GM21786 (cell line): ENCODE results near the gene LZTS3.
"Not testable (repeated sequence)": the region's sequence is repeated elsewhere in the genome, so short reads cannot be mapped to it uniquely, and the experiment has no call there.

Experiments used
- ATAC-seq: cut with Tn5 transposase; IDR thresholded peaks from one replicate; pipeline ENCODE4 v1.9.1; 2021; ENCODE audit not compliant: unreplicated experiment

LZTS3 gene

DNA sequence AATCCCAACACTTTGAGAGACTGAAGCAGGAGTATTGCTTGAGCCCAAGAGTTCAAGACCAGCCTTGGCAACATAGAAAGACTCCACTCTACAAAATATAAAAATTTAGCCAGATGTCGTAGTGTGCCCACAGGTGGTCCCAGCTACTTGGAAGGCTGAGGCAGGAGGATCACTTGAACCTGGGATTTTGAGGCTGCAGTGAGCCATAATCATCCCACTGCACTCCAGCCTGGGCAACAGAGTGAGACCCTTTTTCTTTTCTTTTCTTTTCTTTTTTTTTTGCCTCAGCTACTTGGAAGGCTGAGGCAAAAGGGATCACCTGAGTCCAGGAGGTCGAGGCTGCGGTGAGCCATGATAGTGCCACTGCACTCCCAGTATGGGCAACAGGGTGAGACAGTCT, 31.6 kb downstream of the LZTS3 start:
- ATAC-seq = no peak

DNA sequence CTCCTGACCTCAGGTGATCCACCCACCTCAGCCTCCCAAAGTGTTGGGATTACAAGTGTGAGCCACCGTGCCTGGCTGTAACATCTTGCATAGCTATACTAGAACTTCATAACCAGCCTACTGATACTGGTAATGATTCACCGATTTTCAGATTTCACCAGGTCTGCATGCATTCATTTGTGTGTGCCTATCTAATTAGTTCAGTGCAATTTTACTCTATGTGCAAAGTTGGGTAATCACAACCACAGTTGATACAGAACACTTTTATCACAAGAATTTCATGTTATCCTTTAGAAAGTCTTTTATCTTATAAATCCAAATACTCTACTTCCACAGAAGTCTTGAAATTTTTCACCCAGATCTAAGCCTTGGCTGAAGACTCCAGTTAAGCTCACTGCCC, 35.9 kb downstream of the LZTS3 start:
- no peak for ATAC-seq

DNA sequence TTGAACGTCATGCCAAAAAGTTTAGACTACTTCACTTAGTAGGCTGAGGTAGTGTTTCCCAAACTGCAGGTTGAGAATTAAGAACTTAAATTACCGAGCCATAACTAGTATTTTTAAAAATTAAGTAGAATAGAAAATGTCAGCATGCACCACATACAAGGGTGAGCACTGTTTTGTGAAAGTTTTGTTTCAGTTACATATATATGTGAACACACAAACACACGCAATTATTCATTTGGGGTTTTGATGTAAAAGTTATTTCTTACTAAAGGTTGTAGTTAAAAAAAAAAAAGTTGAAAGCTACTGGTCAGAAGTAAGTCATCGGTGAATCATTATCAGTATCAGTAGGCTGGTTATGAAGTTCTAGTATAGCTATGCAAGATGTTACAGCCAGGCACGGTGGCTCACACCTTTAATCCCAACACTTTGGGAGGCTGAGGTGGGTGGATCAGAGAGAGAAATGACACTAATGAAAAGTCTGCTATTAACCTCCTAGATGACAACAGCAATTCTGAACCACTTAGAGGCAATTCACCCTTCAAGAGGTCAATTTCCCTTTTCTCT, 37.8 kb downstream of the LZTS3 start:
- ATAC-seq = no peak

DNA sequence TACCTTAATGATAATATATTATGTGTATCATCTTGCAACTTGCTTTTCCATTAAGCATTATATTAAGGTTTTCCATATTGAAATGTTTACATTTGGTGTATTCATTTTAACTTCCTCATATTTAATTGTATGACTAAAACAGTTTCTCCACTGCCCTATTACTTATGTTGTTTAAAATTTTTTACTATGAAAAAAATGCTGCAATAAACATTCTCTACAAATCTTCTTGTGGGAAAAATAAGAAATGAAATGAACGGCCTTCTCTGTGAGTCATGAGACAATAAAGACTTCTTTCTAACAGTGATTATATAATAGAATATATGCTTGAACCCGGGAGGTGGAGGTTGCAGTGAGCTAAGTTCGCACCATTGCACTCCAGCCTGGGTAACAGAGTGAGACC, 39.2 kb downstream of the LZTS3 start:
- ATAC-seq = no peak

DNA sequence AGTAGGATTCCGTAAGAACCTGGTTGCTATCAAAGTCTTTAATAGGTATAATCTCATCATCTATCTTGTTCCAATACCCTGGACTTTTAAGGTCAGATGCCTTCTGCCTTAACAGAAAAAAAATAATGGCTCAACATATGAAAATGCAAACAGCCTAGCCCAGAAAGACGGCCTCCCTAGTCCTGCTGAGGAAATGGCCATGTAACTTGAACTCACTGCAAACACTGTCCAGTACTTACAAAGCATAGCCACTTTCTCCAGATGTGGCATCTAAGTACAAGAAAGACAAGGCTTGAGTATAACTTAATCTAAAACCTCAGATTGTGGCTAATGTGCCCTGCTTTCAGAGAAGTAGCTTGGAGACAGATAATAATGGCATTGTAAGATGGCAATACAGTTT, 40.2 kb downstream of the LZTS3 start:
- ATAC-seq = no peak

DNA sequence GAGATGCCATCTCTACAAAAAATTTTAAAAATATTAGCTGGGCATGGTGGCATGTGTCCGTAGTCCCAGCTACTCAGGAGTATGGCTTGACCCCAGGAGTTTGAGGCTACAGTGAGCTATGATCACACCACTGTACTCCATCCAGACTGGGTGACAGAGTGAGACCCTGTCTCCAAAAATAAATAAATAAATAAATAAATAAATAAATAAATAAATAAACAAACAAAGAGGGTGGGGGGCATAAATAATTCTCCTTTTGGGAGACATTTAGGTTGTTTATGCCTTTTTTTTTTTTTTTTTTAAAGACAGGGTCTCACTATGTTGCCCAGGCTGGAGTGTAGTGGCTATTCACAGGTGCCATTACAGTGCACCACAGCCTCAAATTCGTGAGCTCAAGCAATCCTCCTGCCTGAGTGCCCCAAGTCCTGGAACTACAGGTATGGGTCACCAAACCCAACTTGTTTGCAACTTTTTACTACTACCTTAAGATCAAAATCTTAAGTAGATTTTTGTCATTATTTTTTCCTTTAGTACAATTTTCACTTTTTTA, 43.2 kb downstream of the LZTS3 start:
- no peak for ATAC-seq

DNA sequence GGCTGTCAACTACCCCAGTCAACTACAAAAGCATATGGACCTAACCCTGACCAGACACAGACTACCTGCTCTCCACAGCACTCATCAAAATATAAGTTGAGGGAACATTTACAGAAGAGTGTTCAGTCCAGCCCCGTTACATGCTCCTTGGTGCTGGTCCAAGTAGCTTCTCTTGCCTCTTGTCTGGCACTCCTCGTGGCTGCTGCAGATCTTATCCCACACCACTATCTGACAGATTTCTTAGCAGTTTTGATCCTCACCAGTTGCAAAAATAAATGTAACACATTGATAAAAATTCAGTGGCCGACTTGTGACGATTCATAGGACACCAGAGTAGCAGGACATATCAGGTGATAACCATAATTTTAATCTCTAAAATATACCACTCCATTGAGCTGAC, 44.3 kb downstream of the LZTS3 start:
- no peak for ATAC-seq

DNA sequence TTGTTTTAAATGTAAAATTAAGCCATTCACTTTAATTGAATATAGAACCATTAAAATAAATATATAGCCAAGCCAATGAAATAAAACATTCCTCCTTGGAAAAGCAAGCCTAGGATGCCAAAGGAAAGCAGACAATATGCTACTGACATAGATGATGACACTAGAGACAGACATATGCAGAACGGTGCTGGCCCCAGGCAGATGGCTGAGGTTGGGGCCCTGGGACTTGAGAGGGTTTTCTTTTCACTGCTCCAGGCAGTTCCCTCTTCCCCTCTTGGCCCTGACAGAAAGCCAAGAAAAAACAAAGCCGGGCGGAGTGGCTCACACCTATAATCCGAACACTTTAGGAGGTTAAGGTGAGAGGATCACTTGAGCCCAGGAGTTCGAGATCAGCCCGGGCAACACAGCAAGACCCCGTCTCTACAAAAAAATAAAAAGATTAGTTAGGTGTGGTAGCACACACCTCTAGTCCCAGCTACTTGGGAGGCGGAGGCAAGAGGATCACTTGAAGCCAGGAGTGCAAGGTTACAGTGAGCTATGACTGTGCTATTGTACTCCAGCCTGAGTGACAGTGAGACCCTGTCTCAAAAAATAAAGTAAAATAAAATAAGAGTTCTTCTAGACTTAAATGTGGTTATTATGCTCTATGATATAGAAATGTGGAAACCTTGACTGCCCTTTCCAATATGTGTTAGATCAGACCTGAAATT, 44.9 kb downstream of the LZTS3 start:
- no peak for ATAC-seq

DNA sequence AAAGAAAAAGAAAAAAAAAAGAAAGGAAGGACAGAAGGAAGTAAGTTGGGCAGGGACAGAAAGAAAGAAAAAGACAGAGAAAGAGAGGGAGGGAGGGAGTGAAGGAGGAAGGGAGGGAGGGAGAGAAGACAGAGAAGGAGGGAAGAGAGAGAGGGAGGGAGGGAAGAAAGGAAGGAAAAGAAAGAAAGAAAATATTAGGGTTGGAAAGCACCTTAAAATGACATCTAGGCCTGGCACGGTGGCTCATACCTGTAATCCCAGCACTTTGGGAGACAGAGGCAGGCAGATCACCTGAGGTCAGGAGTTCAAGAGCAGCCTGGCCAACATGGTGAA, 46.9 kb downstream of the LZTS3 start:
- no peak for ATAC-seq

DNA sequence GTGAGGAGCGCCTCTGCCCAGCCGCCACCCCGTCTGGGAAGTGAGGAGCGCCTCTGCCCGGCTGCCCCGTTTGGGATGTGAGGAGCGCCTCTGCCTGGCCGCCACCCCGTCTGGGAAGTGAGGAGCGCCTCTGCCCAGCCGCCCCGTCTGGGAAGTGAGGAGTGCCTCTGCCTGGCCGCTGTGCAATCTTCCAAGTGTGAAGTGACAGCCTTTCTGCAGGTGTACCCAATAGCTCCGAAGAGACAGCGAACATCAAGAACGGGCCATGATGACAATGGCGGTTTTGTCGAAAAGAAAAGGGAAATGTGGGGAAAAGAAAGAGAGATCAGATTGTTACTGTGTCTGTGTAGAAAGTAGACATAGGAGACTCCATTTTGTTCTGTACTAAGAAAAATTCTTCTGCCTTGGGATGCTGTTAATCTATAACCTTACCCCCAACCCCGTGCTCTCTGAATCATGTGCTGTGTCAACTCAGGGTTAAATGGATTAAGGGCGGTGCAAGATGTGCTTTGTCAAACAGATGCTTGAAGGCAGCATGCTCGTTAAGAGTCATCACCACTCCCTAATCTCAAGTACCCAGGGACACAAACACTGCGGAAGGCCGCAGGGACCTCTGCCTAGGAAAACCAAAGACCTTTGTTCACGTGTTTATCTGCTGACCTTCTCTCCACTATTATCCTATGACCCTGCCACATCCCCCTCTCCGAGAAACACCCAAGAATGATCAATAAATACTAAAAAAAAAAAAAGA, 47.4 kb downstream of the LZTS3 start:
- not testable (repeated sequence) for ATAC-seq

DNA sequence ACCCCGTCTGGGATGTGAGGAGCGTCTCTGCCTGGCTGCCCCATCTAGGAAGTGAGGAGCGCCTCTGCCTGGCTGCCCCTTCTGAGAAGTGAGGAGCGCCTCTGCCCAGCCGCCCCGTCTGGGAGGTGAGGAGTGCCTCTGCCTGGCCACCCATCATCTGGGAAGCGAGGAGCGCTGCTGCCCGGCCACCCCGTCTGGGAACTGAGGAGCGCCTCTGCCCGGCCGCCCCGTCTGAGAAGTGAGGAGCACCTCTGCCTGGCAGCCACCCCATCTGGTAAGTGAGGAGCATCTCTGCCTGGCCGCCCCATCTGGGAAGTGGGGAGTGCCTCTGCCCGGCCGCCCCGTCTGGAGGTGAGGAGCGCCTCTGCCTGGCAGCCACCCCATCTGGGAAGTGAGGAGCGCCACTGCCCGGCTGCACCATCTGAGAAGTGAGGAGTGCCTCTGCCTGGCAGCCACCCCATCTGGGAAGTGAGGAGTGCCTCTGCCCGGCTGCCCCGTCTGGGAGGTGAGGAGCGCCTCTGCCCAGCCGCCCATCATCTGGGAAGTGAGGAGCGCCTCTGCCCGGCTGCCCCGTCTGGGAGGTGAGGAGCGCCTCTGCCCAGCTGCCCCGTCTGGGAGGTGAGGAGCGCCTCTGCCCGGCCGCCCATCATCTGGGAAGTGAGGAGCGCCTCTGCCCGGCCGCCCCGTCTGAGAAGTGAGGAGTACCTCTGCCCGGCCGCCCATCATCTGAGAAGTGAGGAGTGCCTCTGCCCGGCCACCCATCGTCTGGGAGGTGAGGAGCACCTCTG, 48.4 kb downstream of the LZTS3 start:
- not testable (repeated sequence) for ATAC-seq

DNA sequence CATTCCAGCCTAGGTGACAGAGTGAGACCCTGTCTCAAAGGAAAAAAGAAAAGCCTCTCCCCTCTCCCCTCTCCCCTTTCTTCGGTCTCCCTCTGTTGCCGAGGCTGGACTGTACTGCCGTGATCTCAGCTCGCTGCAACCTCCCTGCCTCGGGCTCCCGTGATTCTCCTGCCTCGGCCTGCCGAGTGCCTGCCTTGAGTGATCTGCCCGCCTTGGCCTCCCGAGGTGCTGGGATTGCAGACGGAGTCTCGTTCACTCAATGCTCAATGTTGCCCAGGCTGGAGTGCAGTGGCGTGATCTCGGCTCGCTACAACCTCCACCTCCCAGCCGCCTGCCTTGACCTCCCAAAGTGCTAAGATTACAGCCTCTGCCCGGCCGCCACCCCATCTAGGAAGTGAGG, 49.2 kb downstream of the LZTS3 start:
- ATAC-seq = not testable (repeated sequence)

DNA sequence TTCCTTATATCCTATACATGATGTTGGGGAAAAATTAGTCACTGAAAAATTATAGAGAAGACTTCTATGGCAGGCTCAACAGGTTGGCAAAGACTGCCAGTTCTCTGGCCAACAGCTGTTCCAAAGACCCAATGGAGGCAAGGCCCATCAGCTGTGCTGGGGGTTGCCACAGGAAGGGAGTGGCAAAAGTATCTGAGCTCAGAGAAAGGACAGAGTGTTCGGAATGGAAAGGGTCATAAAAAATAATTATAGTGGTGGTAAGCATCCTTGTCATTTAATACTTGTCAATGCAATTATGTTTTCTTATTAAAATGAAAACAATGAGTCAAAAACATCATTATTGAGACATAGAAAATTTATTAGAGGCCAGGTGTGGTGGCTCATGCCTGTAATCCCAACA, 49.8 kb downstream of the LZTS3 start:
- ATAC-seq = no peak

DNA sequence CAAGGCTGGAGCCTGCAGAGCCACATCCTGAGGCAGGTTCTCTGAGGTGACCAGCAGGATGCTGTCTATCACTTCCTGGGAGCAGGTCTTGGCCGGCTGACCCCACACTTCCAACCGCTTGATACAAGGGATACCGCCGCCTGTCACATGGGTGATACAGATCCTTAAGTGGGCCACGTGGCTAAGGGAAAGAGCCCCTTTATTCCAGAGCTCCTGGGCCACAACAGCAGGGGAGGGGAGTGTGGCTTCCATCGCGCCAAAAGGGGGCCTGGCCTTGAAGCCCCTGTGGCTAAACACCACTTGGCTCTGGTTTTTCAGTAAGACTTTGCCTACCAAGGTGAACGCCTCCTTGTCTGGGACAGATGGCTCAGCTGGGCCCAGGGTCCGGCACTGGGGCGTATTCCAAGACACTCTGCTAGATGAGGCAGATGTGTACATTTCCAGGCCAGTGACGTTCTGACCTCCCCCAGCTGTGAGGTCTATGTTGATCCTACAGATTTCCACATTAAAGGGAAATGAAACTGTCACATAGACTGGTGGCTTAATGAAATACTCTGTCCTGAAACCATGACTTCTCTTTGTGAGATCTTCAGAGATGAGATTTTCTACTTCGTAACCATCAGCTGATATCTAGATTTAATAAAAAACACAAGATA, 51.3 kb downstream of the LZTS3 start:
- no peak for ATAC-seq

DNA sequence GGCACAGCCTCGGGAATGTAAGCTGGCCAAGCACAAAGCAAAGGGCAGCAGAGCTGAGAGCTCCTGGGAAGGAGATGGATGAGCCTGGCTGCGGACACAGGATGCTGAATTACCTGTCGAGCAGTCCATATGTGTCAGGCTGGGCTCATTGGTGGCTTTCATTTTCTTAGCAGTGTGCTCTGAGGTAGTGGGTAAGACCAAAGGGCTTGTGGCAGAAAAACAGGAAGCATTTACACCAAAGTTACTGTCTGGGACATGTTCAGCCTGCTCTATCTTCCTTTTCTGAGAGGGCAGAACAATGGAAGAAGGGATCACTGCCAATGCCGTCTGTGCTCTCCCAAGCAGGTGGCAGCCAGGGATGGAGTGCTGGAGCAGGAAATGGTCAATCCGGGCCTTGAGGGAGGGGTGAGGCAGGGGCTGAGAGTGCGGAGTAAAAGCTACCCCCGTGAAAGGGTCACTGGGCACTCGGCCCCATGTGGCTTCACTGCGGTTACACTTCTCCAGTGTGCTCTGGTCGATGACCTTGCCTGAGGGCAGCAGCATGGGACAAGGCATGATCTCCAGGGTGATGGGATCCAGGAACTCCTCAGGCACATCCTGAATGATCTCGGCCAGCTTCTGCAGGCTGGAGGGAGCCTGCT, 52.0 kb downstream of the LZTS3 start:
- no peak for ATAC-seq

DNA sequence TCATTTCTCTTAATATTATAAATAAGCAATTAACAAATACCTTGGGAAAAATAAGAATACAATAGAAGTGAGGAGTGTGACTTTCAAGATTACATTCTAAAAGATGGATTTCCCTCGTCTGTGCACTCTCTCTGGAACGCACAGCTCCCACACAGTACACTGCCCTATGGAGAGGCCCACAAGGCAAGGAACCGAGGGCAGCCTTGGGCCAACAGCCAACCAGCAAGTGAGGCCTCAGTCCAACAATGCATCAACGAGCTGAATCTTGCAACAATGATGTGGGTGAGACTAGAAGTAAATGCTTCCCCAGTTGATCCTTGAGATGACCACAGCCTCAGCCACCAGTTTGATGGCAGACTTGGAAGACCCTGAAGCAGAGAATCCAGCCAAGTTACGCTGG, 54.3 kb downstream of the LZTS3 start:
- ATAC-seq = no peak

DNA sequence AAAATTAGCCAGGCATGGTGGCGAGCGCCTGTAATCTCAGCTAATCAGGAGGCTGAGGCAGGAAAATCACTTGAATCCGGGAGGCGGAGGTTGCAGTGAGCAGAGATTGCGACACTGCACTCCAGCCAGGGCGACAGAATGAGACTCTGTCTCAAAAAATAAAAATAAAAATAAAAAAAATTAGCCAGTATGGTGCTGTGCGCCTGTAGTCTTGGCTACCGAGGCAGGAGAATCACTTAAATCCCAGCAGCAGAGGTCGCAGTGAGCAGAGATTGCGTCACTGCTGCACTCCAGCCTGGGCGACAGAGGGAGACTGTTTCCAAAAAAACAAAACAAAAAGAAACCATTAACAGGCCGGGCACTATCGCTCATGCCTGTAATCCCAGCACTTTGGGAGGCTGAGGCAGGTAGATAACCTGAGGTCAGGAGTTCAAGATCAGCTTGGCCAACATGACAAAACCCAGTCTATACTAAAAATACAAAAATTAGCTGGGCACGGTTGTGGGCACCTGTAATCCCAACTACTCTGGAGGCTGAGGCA, 55.4 kb downstream of the LZTS3 start:
- ATAC-seq = not testable (repeated sequence)

DNA sequence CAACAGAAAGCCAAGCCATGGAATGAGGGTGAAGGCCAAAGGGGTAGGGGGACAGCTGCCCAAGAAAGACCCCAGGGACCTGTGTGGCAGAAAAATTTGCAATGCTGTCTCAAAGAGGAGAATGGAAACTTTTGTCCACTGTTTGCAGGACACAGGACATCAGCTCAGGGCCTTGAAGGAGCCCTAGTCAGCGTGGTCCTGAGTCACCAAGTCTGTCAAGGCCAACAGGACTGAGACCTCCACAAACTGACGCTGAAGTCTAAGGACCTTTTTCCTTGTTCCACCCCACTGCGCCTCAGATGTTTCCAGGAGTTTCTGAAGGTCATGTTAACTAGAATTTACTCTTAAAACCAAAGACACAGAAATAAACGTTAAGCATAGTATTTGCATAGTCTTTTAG, 57.0 kb downstream of the LZTS3 start:
- ATAC-seq = no peak

DNA sequence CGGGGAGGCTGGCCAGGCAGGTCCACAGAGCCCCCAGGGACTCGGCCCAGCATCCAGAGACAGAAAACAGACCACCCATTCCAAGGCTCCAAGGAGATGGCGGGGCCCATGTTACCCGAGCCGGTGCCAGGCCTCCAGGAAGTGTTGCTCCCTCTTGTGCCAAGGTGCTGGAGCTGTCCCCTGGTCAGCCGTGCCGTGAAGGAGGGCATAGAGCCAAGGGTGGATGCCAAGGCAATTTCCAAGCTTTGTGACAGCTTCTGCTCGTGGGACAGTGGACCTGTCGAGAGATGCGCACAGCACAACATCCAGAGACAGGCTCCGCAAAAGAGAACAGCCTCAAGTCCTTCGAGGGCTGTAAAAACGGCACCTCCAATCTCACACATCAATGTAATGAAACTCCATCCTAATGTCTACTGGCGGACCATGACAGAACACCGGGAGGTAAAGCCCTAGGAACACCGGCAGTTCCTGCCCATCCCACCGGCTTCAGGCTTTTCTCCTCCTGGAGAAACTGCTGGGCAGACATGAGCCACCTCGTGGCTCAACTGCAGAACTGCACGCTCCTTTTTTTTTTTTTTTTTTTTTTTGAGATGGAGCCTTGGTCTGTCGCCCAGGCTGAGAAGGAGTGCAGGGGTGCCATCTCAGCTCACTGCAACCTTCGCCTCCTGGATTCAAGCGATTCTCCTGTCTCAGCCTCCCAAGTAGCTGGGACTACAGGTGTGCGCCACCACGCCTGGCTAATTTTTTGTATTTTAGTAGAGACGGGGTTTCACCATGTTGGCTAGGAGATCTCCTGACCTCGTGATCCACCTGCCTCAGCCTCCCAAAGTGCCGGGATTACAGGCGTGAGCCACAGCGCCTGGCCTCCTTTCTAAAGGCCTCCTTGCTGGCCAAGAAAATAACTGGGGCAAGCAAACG, 57.9 kb downstream of the LZTS3 start:
- ATAC-seq = no peak
